Renal cortical epithelial cell (primary cell): Measurements from ENCODE around the gene RRAS. TPM values are rescaled to one million over a fixed set of nuclear protein-coding genes. Genes with fewer than 3 reads are reported as not detected.
A peak's percentile ranks its signal among the peaks of the same experiment; 100 is the strongest.
"Not testable (repeated sequence)": the region's sequence is repeated elsewhere in the genome, so short reads cannot be mapped to it uniquely, and the experiment has no call there.

Source experiments
- DNase-seq: peaks from one replicate; pipeline ENCODE4 v3.0.0-alpha.2; 2011; ENCODE audit warnings: low read depth
- total RNA-seq: library from RNA; depleted of rRNA; stranded (reverse); fragments of >200 nt; gene quantifications from 2 replicates; pipeline ENCODE4 v1.2.3, GENCODE V29; 2014

The RRAS gene
- total RNA-seq, 1 donor from 2014 or later: 32.5 TPM

GRCh38 chr19:49632576-49632975, 7.4 kb downstream of the RRAS start:
- DNase-seq: no peak

GRCh38 chr19:49631610-49632192, 8.2 kb downstream of the RRAS start:
- DNase-seq: no peak

DNA sequence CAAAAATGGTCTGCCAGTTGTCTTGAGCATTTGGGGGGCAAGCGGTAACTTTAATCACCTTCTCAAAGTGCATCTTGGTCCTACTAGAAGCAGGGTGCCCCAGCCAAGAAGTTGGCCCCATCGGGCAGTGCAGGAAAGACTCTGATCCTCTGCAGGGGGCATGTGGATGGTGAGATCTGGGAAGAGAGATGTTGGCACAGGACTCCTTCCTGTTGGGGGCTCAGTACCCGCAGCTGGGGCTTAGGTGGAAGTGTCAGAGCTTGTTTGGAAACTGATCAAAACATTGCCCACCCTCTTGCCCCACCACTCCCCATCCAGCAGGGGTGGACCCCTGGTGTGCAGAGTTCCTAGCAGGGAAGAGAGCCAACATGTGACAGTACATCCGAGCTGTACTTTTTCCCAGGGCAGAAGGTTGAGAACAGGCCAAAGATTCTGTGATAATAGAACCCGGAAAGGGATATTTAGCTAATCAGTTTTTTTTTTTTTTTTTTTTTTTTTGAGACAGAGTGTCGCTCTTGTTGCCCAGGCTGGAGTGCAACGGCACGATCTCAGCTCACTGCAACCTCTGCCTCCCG, 8.8 kb downstream of the RRAS start:
- DNase-seq: no peak

GRCh38 chr19:49629659-49630058, 10.3 kb downstream of the RRAS start:
- no peak for DNase-seq

GRCh38 chr19:49626226-49626625, 13.7 kb downstream of the RRAS start:
- no peak for DNase-seq

DNA sequence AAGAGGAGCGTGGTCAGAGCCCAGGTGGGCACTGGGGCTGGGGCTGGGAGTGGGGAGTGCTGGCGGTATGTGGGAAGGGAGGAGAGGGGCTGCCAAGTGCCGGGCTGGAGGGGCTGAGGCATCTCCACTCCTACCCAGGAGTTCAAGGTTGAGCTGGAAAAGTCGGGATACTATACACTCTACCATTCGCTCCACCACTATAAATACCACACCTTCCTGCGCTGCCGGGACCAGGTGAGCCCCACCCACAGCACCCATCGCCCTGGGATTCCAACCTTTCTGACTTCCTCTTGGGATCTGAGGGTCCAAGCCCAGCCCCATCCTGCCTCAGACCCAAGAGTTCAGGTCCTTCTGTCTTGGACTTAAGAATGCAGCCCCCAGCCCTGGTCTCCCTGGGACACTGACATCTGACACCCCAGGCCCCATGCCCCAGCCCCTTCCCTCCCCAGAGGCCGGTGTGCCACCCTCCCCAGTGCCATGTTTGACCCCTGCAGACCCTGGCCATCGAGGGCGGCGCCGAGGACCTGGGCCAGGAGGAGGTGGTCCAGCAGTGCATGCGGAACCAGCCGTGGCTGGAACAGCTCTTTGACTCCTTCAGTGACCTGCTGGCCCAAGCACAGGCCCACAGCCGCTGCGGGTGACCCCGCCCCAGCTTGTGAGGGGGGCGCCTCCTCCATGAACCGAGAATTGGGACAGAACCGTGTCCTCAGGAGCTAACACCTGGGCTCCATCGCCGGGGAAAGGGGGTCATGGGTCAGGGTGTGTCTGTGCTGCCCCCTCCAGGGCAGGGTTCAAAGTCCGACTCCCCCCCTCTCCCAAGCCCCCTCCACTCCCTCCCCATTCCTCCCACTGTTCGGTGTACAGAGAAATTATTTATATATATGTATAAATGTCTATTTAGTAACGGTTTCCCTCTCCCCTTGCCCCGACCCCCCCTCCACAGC, 14.7 kb downstream of the RRAS start:
- no peak for DNase-seq

GRCh38 chr19:49617860-49618259, 22.1 kb downstream of the RRAS start:
- not testable (repeated sequence) for DNase-seq

DNA sequence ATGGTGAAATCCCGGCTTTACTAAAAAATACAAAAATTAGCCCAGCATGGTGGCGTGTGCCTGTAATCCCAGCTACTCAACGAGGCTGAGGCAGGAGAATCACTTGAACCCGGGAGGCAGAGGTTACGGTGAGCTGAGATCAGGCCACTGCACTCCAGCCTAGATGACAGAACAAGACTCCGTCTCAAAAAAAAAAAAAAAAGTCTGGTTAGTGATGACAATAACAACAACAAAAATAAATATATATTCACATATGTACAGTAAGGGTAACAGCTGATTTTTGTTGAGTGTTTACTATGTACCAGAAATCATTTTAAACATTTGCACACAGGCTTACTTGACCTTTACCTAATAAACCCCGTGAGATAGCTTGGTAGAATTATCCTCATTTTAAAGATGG, 23.0 kb downstream of the RRAS start:
- no peak for DNase-seq

- DNase-seq: no peak
Observed at GRCh38 chr19:49616532-49616931, 23.4 kb downstream of the RRAS start.

- no peak for DNase-seq
Observed at GRCh38 chr19:49615861-49616260, 24.1 kb downstream of the RRAS start.

DNA sequence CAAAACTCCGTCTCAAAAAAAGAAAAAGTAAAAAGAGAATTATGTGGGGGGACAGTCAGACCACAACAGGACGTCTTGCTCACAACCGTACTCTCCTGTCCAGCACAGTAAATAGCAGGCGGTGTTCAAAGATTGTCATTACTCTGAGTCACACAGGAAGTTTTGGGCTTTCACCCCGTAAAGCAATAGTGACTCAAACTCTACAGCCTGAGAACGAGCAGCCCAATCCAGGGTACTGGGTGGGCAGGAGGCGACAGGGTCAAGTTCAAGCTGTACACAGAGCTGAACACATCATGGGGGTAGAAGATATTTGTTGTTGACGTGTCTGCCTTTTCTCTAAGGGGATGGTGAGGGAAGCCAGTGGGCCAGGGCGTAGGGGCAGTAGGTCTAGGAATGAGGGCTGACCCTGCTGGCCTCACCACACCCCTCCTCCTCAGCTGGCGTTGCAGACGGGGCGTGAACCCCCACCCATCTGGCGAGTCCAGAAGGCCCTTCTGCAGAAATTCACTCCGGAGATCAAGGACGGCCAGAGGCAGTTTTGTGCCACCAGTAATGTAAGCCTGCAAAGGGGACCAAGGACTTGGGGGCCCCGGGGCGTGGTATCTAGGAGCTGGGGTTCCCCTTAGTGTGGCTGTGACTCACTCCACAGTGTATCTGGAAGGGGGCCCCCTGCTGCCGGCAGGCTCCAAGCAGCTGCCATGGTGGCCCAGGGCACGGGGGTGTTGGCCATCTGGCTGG, 25.7 kb downstream of the RRAS start:
- peak; percentile 82 for DNase-seq

- DNase-seq: no peak
Observed at GRCh38 chr19:49613374-49613773, 26.6 kb downstream of the RRAS start.

DNA sequence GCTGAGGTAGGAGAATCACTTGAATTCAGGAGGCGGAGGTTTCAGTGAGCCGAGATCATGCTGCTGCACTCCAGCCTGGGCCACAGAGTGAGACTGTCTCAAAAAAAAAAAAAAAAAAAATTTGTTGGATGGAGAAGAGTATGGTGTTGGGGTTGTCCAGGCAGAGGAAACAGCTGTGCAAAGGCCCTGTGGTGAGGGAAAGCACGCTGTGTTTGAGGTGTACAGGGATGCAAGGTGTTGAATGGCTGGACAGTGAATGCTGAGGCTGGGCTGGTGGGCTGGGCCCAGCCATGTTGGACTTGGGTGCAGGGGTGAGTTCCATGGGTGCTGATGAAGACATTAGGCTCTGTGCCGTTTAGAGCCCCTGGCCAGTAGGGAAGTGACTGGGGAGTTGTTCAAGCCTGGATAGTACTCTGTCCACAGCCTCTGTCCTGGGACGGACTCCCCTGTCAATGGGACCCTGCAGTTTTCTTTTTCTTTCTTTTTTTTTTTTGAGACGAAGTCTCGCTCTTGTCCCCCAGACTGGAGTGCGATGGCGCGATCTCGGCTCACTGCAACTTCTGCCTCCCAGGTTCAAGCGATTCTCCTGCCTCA, 30.3 kb downstream of the RRAS start:
- DNase-seq: no peak

GRCh38 chr19:49605605-49606004, 34.3 kb downstream of the RRAS start:
- DNase-seq: no peak

DNA sequence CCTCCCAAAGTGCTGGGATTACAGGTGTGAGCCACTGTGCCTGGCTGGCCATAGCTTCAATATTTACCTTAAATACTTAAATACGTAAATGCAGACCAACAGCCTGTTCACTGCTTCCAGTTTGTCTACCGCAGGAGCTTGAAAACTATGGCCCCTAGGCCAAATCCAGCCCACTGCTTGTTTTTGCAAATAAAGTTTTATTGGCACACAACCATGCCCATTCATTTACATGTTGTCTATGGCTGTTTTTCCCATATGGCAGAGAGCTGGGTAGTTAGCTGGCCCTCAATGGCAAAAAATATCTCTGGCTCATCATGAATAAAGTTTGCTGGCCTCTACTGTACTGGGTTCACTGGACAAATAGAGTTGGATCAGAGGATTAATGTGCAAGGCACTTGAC, 37.1 kb downstream of the RRAS start:
- no peak for DNase-seq

DNA sequence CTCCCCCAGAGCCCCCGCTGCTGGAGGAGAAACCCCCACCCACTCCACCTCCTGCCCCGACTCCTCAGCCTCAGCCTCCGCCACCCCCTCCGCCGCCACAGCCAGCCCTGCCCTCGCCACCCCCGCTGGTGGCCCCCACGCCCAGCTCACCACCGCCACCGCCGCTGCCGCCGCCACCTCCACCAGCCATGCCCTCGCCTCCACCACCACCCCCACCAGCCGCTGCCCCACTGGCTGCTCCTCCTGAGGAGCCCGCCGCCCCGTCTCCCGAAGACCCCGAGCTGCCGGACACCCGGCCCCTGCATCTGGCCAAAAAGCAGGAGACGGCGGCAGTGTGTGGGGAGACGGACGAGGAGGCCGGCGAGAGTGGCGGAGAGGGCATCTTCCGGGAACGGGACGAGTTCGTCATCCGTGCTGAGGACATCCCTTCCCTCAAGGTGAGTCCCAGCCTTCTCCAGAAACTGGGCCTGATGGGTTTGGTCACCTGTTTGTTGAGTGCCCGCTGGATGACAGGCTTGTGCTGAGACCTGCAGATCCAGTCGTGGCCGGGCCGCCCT, 38.4 kb downstream of the RRAS start:
- DNase-seq: no peak

DNA sequence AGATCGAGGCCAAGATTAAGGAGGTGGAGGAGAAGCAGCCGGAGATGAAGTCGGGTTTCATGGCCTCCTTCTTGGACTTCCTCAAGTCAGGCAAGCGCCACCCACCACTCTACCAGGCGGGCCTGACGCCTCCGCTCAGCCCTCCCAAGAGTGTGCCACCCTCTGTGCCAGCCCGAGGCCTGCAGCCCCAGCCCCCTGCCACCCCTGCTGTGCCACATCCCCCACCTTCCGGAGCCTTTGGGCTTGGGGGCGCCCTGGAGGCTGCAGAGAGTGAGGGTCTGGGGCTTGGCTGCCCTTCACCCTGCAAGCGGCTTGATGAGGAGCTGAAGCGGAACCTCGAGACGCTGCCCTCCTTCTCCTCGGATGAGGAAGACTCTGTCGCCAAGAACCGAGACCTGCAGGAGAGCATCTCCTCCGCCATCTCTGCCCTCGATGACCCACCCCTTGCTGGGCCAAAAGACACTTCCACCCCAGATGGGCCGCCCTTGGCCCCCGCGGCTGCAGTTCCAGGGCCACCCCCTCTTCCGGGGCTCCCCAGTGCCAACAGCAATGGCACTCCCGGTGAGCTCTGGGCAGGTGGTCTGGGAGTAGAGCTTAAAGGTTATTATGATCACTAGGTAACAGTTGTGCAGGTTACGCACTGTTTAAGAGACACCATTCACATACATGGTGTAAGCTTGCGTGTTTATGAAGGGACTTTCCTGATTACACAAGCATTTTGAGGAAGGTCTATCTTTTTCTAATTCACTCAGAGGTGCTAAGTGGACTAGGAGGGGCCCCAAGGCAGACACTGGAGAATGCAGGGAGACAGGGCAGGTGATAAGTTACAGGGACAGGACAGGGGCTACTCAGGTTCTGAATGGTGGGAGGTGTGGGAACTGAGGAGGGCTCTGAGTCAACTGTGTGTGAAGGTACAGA, 40.3 kb downstream of the RRAS start:
- DNase-seq: no peak

- no peak for DNase-seq
Observed at GRCh38 chr19:49597703-49597974, 42.3 kb downstream of the RRAS start.

DNA sequence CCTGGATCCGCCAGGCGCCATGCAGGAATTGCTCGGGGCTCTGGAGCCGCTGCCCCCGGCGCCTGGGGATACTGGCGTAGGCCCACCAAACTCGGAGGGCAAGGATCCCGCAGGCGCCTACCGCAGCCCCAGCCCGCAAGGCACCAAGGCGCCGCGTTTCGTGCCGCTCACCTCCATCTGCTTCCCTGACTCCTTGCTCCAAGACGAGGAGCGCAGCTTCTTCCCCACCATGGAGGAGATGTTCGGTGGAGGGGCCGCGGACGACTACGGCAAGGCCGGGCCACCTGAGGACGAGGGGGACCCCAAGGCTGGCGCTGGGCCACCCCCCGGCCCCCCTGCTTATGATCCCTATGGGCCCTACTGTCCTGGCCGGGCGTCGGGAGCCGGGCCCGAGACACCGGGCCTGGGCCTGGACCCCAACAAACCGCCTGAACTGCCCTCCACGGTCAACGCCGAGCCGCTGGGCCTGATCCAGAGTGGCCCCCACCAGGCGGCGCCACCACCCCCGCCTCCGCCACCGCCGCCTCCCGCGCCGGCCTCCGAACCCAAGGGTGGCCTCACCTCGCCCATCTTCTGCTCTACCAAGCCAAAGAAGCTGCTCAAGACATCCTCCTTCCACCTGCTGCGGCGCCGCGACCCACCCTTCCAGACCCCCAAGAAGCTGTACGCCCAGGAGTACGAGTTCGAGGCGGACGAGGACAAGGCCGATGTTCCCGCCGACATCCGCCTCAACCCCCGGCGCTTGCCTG, 42.8 kb downstream of the RRAS start:
- no peak for DNase-seq

DNA sequence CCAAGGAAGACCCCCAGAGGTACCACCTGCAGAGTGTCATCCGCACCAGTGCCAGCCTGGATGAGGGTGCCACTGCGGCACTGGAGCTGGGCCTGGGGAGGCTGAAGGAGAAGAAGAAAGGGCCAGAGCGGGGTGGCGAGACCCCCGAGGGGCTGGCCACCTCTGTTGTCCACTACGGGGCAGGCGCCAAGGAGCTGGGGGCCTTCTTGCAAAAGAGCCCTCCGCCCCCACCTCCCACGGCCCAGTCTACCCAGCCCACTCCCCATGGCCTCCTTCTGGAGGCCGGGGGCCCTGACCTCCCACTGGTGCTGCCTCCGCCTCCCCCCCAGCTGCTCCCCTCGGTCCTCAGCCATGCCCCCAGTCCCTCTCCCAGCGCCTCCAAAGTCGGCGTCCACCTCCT, 43.5 kb downstream of the RRAS start:
- DNase-seq: no peak
